ENCODE results near the gene CUBN. TPM values are rescaled to one million over a fixed set of nuclear protein-coding genes. Genes with fewer than 3 reads are reported as not detected.

CUBN gene
- total and polyA plus RNA-seq, 10 of the 15 experiments (the other 5 are each of a cell fraction or from before 2014, with no cell fraction given): under 0.01 to 0.14 (median 0.02) TPM; not detected in 6

GRCh38 chr10:17001297-17001744 lies 128.3 kb downstream of the CUBN start:
- no peak overlapping the region for H3K9ac ChIP-seq (ENCODE audit: control insufficient read depth, insufficient read depth, low read length)
- H3K9me3 ChIP-seq (replicated peaks; ENCODE audit: control insufficient read depth, insufficient read depth, low read length): no peaks in the 10 kb centered on the region; the same call in 1 of the 3 replicates
- CTCF ChIA-PET: no interaction called here
- POLR2A ChIA-PET: no interaction called here
- DNase-seq (ENCODE audit: low read depth, low spot score) (no peak), ATAC-seq (no peak), FAIRE-seq (no peak)
- H3K36me3 ChIP-seq (ENCODE audit: control insufficient read depth in 2 of 2, insufficient read depth in 2 of 2, low read length in 1 of 2): no peaks in the 10 kb centered on the region
- no TSS peak for BruUV-seq (replicated peaks)
- no peaks in the 10 kb centered on the region for H4K20me1 ChIP-seq (ENCODE audit: control insufficient read depth, insufficient read depth)
- H3K27ac ChIP-seq (ENCODE audit: control insufficient read depth, insufficient read depth): no peak overlapping the region
- H3K4me1 ChIP-seq (ENCODE audit: control insufficient read depth, insufficient read depth, low read length): no peaks in the 10 kb centered on the region
- H3K27me3 ChIP-seq (replicated peaks in 1 of 2; ENCODE audit: control insufficient read depth in 2 of 2, insufficient read depth in 2 of 2, low read length in 1 of 2): no peaks in the 10 kb centered on the region; a peak in 1 of 4 replicates
- SMC1A ChIA-PET (ENCODE audit: uncharacterized antibody, unreplicated experiment): no interaction called here
- H3K4me2 ChIP-seq (ENCODE audit: control insufficient read depth, insufficient read depth): no peak overlapping the region
- 58% methylated on average over 9 of the region's 9 CpGs for WGBS (ENCODE audit: insufficient coverage, insufficient replicate concordance, low lambda C conversion rate, missing lambda C conversion rate)
- RAD21 ChIA-PET (ENCODE audit: unreplicated experiment): no interaction called here
- intact Hi-C loops (cut with micrococcal nuclease; ENCODE audit: unreplicated experiment) (no loop called here), in situ Hi-C loops (cut with MboI) (no loop called here)
- TF ChIP-seq EGR1 (IDR thresholded peaks at IDR 0.05; ENCODE audit: borderline replicate concordance in 1 of 2, low read depth in 2 of 2, low read length in 2 of 2) (no peak), EP300 (IDR thresholded peaks at IDR 0.05; ENCODE audit: borderline replicate concordance in 1 of 2, control insufficient read depth in 1 of 2, low read depth in 2 of 2, low read length in 2 of 2) (no peak), NFYB (IDR thresholded peaks at IDR 0.05; ENCODE audit: insufficient read depth, low read depth, low read length) (peak; percentile 36; the same call in 1 of the 2 replicates), ZBTB11 (CRISPR knock-in tag; IDR thresholded peaks at IDR 0.05) (no peak), E2F8 (IDR thresholded peaks at IDR 0.05; ENCODE audit: low read depth, partially characterized antibody) (no peak)
- H3K4me3 ChIP-seq: no peak overlapping the region
- no peaks in the 10 kb centered on the region for H3K79me2 ChIP-seq (ENCODE audit: control insufficient read depth, insufficient read depth, low read length)
- no peak overlapping the region for H2AFZ ChIP-seq (ENCODE audit: control insufficient read depth, low read depth, low read length)

Measured in GM12878 (cell line).